HCT116 (cell line): Measurements from ENCODE around the gene MPP2. TPM values are rescaled to one million over a fixed set of nuclear protein-coding genes. Genes with fewer than 3 reads are reported as not detected.
"Not testable (repeated sequence)": the region's sequence is repeated elsewhere in the genome, so short reads cannot be mapped to it uniquely, and the experiment has no call there.

Experiments used
- ATAC-seq: fragments of 200-7000 bp; cut with Tn5 transposase; 2 replicates; pipeline ENCODE4 v1.9.1; 2020; ENCODE audit warnings: mild to moderate bottlenecking, moderate library complexity
- BruUV-seq: library from RNA; stranded (reverse); fragments of 400-500 nt; replicated peaks from 2 replicates; lab custom pipeline; 2021; lab: Mats Ljungman, UMichigan
- CTCF ChIA-PET: fragments of 300-600 bp; sonication (Branson Sonifier 250); formaldehyde crosslinking; loops from one replicate; lab custom pipeline; 2021; ENCODE audit warnings: antibody characterized with exemption; lab: Charles Lee
- POLR2A ChIA-PET: fragments of 300-600, 350-600 bp; sonication (Branson Sonifier 250); formaldehyde crosslinking; loops from one replicate; lab custom pipeline; 2021; ENCODE audit warnings: antibody characterized with exemption; lab: Charles Lee
- RAD21 ChIA-PET, 2 experiments: fragments of 300-600 bp; sonication (Branson Sonifier 250); formaldehyde crosslinking; loops; one replicate each; lab custom pipeline; 2023; ENCODE audit warnings: low total read pairs in 2 of 2; ENCODE audit not compliant: uncharacterized antibody in 2 of 2, unreplicated experiment in 2 of 2, low non-redundant PET in 1 of 2; lab: Charles Lee
- DNase-seq: peaks from one replicate; pipeline ENCODE4 v3.0.0-alpha.2; 2010; ENCODE audit warnings: low read depth, low spot score
- H2AFZ ChIP-seq: fragments of 200-600 bp; shearing (Covaris generic), sonication (generic); 2 replicates; pipeline ENCODE4 v1.6.1; 2017; ENCODE audit warnings: low read depth, mixed run types, mixed read lengths, antibody characterized with exemption, low read length; ENCODE audit not compliant: poor library complexity, severe bottlenecking
- H3K27ac ChIP-seq: 2 replicates; pipeline ENCODE4 v1.5.1; 2012; ENCODE audit warnings: low read depth, low read length
- H3K27me3 ChIP-seq: fragments of 200-600 bp; sonication (generic); 2 replicates; pipeline ENCODE4 v1.6.1; 2016; ENCODE audit warnings: mixed run types, low read length, mixed read lengths; ENCODE audit not compliant: insufficient read depth
- H3K36me3 ChIP-seq, 2 experiments: fragments of 200-500 bp in 1 of 2; fragments of 200-600 bp in 1 of 2; sonication (Bioruptor generic) in 1 of 2; sonication (generic) in 1 of 2; 2 replicates each; pipeline versions ENCODE4 v1.5.1 to v1.6.1; 2014 to 2016; ENCODE audit warnings: low read length in 2 of 2, inconsistent platforms in 1 of 2, mixed read lengths in 1 of 2, mixed run types in 1 of 2; ENCODE audit not compliant: insufficient read depth in 2 of 2, control insufficient read depth in 1 of 2
- H3K4me1 ChIP-seq, 2 experiments: fragments of 200-600 bp in 1 of 2; sonication (generic) in 1 of 2; 2 replicates each; pipeline versions ENCODE4 v1.5.1 to v1.6.1; 2012 to 2017; ENCODE audit warnings: low read length in 2 of 2, inconsistent platforms in 1 of 2, mild to moderate bottlenecking in 1 of 2, mixed read lengths in 1 of 2, mixed run types in 1 of 2, moderate library complexity in 1 of 2; ENCODE audit not compliant: insufficient read depth in 2 of 2, control insufficient read depth in 1 of 2
- H3K4me2 ChIP-seq: fragments of 200-600 bp; sonication (generic); 2 replicates; pipeline ENCODE4 v1.6.1; 2017; ENCODE audit warnings: mixed run types, low read length, mixed read lengths
- H3K4me3 ChIP-seq, 2 experiments: fragments of 200-600 bp in 1 of 2; sonication (generic) in 1 of 2; replicated peaks in 1 of 2; 2 replicates each; pipeline ENCODE4 v1.5.1; 2011 to 2016; ENCODE audit warnings: low read length in 2 of 2, control low read depth in 1 of 2, low read depth in 1 of 2, mild to moderate bottlenecking in 1 of 2, mixed read lengths in 1 of 2, mixed run types in 1 of 2
- H3K79me2 ChIP-seq: fragments of 200-600 bp; sonication (generic); 2 replicates; pipeline ENCODE4 v1.6.1; 2017; ENCODE audit warnings: mild to moderate bottlenecking, mixed run types, low read length, moderate library complexity, mixed read lengths; ENCODE audit not compliant: insufficient read depth
- H3K9ac ChIP-seq: fragments of 200-600 bp; sonication (generic); 2 replicates; pipeline ENCODE4 v1.6.1; 2016; ENCODE audit warnings: low read length, mixed read lengths
- H3K9me2 ChIP-seq: fragments of 200-600 bp; sonication (generic), shearing (Covaris generic); 2 replicates; pipeline ENCODE4 v1.6.1; 2017; ENCODE audit warnings: mixed run types, mild to moderate bottlenecking, moderate library complexity; ENCODE audit not compliant: insufficient read depth
- H3K9me3 ChIP-seq, 2 experiments: fragments of 200-500 bp in 1 of 2; fragments of 200-600 bp in 1 of 2; sonication (Bioruptor generic) in 1 of 2; sonication (generic) in 1 of 2; 2 replicates each; pipeline ENCODE4 v1.6.1; 2014 to 2017; ENCODE audit warnings: low read length in 2 of 2, mixed read lengths in 2 of 2, inconsistent platforms in 1 of 2, low read depth in 1 of 2, mild to moderate bottlenecking in 1 of 2, mixed run types in 1 of 2, moderate library complexity in 1 of 2; ENCODE audit not compliant: control insufficient read depth in 1 of 2, insufficient read depth in 1 of 2
- H4K20me1 ChIP-seq: fragments of 200-600 bp; sonication (generic), shearing (Covaris generic); 2 replicates; pipeline ENCODE4 v1.6.1; 2017; ENCODE audit warnings: mixed run types, mild to moderate bottlenecking, moderate library complexity; ENCODE audit not compliant: insufficient read depth
- ATF3 ChIP-seq: IDR thresholded peaks from 2 replicates; pipeline ENCODE4 v1.6.1; 2012
- FOSL1 ChIP-seq: IDR thresholded peaks from 2 replicates; pipeline ENCODE4 v1.6.1; 2012; ENCODE audit warnings: low read depth
- JUND ChIP-seq: IDR thresholded peaks from 2 replicates; pipeline ENCODE4 v1.6.1; 2012
- RAD21 ChIP-seq: IDR thresholded peaks from 2 replicates; pipeline ENCODE4 v1.6.1; 2012; ENCODE audit warnings: low read depth, mild to moderate bottlenecking
- SRF ChIP-seq: IDR thresholded peaks from 2 replicates; pipeline ENCODE4 v1.6.1; 2012; ENCODE audit warnings: low read depth
- YY1 ChIP-seq: IDR thresholded peaks from 2 replicates; pipeline ENCODE4 v1.6.1; 2011; ENCODE audit warnings: low read length, low read depth, moderate library complexity, mild to moderate bottlenecking; ENCODE audit not compliant: insufficient replicate concordance; ENCODE audit errors: extremely low read depth
- ZBTB33 ChIP-seq: IDR thresholded peaks from 2 replicates; pipeline ENCODE4 v1.6.1; 2011; ENCODE audit warnings: mild to moderate bottlenecking, low read length, moderate library complexity; ENCODE audit not compliant: insufficient replicate concordance; ENCODE audit errors: extremely low read depth
- ZNF274 ChIP-seq: fragments of 200-500 bp; sonication (Bioruptor generic); IDR thresholded peaks from 2 replicates; pipeline ENCODE4 v1.6.1; 2014; ENCODE audit warnings: mild to moderate bottlenecking, low read depth, low read length, inconsistent platforms
- intact Hi-C: fragments of 100-400 bp; cut with micrococcal nuclease; formaldehyde crosslinking; loops from 2 replicates; pipeline ENCODE4 v1.10.0; 2022
- total RNA-seq: library from RNA; stranded (reverse); gene quantifications from one replicate; pipeline ENCODE4 v1.2.1, GENCODE V29; 2021; ENCODE audit not compliant: unreplicated experiment

MPP2 gene
- total RNA-seq, 1 experiment from 2014 or later: 16.4 TPM

GRCh38 chr17:43939886-43940285 is 32.5 kb upstream of the MPP2 start:
- ChIA-PET CTCF (interaction anchor here (1.5 kb wide), 1 partner anchor 69 kb away, joined by 6 read pairs; no protein-coding TSS in a partner anchor), POLR2A (interaction anchor here (0.6 kb wide), 1 partner anchor 57 kb away, joined by 3 read pairs; no protein-coding TSS in a partner anchor), RAD21 (no interaction called here)
- Histone ChIP-seq H3K79me2 (no peaks in the 10 kb centered on the region), H3K4me1 (peaks cover 0 to 25% of the 10 kb centered on the region in 2 experiments; a peak in 2 of 4 replicates), H3K36me3 (no peaks in the 10 kb centered on the region), H3K27ac (no peak overlapping the region), H3K27me3 (no peaks in the 10 kb centered on the region), H3K9me3 (no peaks in the 10 kb centered on the region), H4K20me1 (no peaks in the 10 kb centered on the region), H3K4me3 (no peak overlapping the region), H3K9ac (no peak overlapping the region), H2AFZ (no peak overlapping the region), H3K4me2 (no peak overlapping the region), H3K9me2 (no peaks in the 10 kb centered on the region)
- intact Hi-C loops: no loop called here
- TF ChIP-seq JUND (no peak), FOSL1 (no peak)
- no TSS peak for BruUV-seq
- no peak for ATAC-seq
- DNase-seq: no peak

GRCh38 chr17:43939452-43939851 is 32.1 kb upstream of the MPP2 start:
- ChIA-PET CTCF (interaction anchor here (1.5 kb wide), 1 partner anchor 69 kb away, joined by 6 read pairs; no protein-coding TSS in a partner anchor), POLR2A (interaction anchor here (0.6 kb wide), 1 partner anchor 57 kb away, joined by 3 read pairs; no protein-coding TSS in a partner anchor)
- H3K9me2 ChIP-seq, H3K27ac ChIP-seq, DNase-seq, H3K9me3 ChIP-seq, intact Hi-C loops, H3K36me3 ChIP-seq, BruUV-seq, H3K9ac ChIP-seq, H3K27me3 ChIP-seq, RAD21 ChIA-PET, H3K79me2 ChIP-seq, H3K4me2 ChIP-seq, H3K4me3 ChIP-seq, H2AFZ ChIP-seq, H4K20me1 ChIP-seq, ATAC-seq: not testable (repeated sequence)
- H3K4me1 ChIP-seq: peaks cover 0 to 23% of the 10 kb centered on the region in 2 experiments; a peak in 2 of 4 replicates

- Histone ChIP-seq H4K20me1 (no peaks in the 10 kb centered on the region), H3K27me3 (no peaks in the 10 kb centered on the region), H3K4me1 (peaks cover 0 to 19% of the 10 kb centered on the region in 2 experiments; a peak in 2 of 4 replicates)
- TF ChIP-seq JUND (no peak), SRF (no peak), ATF3 (no peak), ZNF274 (no peak), ZBTB33 (no peak), RAD21 (no peak), YY1 (no peak)
These were observed 31.5 kb upstream of the MPP2 start for GRCh38 chr17:43938838-43939182.

More at GRCh38 chr17:43938838-43939182, 31.5 kb upstream of the MPP2 start:
- intact Hi-C loops: no loop called here
- no TSS peak for BruUV-seq
- no peak overlapping the region for H3K4me3 ChIP-seq
- H3K9me3 ChIP-seq: no peaks in the 10 kb centered on the region
- no peak overlapping the region for H3K27ac ChIP-seq
- no peaks in the 10 kb centered on the region for H3K36me3 ChIP-seq
- H2AFZ ChIP-seq: no peak overlapping the region
- H3K4me2 ChIP-seq: 0 out of 2 replicates have a peak overlapping the region, but pooled peaks have one; percentile 19
- RAD21 ChIA-PET: no interaction called here
- DNase-seq: no peak
- H3K9me2 ChIP-seq: no peaks in the 10 kb centered on the region
- CTCF ChIA-PET: no interaction called here
- POLR2A ChIA-PET: no interaction called here
- no peaks in the 10 kb centered on the region for H3K79me2 ChIP-seq
- no peak for ATAC-seq
- no peak overlapping the region for H3K9ac ChIP-seq
